LNCaP clone FGC (cell line): ENCODE data around the gene BMPR1A.

Experiments used
- DNase-seq: peaks from one replicate; pipeline ENCODE4 v3.0.0-alpha.2; 2011; ENCODE audit warnings: low read depth
- H3K4me3 ChIP-seq: 2 replicates; pipeline ENCODE4 v1.5.1; 2011; ENCODE audit warnings: mild to moderate bottlenecking, low read depth, low read length, control low read depth
- TF ChIP-seq, protein P1 (sequence below): IDR thresholded peaks from 2 replicates; pipeline ENCODE4 v1.5.1; 2012; ENCODE audit warnings: mild to moderate bottlenecking; ENCODE audit not compliant: control insufficient read depth, insufficient read depth; ENCODE audit errors: extremely low read depth

The BMPR1A gene

GRCh38 chr10:86756511-86757112, at the start of gene BMPR1A:
Gene BMPR1A (plus strand): TSS chr10:86756619. CDS start chr10:86876019, 119,400 bp downstream.
- DNase-seq = no peak
- TF ChIP-seq, protein P1, sequence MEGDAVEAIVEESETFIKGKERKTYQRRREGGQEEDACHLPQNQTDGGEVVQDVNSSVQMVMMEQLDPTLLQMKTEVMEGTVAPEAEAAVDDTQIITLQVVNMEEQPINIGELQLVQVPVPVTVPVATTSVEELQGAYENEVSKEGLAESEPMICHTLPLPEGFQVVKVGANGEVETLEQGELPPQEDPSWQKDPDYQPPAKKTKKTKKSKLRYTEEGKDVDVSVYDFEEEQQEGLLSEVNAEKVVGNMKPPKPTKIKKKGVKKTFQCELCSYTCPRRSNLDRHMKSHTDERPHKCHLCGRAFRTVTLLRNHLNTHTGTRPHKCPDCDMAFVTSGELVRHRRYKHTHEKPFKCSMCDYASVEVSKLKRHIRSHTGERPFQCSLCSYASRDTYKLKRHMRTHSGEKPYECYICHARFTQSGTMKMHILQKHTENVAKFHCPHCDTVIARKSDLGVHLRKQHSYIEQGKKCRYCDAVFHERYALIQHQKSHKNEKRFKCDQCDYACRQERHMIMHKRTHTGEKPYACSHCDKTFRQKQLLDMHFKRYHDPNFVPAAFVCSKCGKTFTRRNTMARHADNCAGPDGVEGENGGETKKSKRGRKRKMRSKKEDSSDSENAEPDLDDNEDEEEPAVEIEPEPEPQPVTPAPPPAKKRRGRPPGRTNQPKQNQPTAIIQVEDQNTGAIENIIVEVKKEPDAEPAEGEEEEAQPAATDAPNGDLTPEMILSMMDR = no peak
- H3K4me3 ChIP-seq = peak within 1 kb of the TSS; percentile 69

DNA sequence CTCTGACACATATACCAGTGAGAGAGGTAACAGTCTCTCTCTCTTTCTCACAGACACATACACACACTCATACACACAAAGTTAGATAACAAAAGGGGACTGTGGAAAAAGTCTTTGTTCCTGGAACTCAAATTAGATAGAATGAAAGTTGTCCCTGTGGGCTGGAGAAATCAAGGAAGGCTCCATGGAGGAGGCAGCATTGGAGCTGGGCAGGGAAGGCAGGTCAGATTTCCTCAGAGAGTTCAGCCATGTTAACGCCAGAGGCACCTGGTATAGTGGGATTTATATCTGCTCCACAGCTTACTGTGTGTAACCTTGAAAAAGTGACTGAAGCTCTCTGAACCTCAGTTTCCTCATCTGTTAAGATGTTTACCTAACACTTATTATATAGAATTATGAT, 49.4 kb upstream of the BMPR1A start:
- no peak overlapping the region for H3K4me3 ChIP-seq
- TF ChIP-seq, protein P1 = no peak
- no peak for DNase-seq

DNA sequence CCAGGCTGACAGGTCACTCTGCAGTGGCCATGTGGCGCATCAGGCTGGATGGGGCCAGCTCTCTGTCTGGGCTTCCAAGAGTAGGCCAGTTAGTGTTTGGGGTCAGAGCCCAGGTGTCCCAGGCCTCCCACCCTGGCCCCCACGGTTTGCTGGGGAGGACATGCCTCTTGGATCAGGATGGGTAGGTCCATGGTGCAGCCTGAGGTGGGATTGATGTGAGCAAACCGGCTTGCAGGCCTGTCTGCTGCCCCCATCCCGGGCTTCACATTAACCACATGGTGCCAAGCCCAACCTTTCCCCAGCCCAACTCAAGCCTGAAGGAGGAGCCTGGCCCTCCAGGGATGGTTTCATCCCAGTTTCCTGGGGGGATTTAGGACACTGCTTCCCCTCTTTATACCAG, 48.9 kb upstream of the BMPR1A start:
- TF ChIP-seq, protein P1 = no peak
- no peak for DNase-seq
- H3K4me3 ChIP-seq = no peak overlapping the region

GRCh38 chr10:86708068-86708782, 48.2 kb upstream of the BMPR1A start:
- TF ChIP-seq, protein P1 = no peak
- DNase-seq = no peak
- H3K4me3 ChIP-seq = no peak overlapping the region

GRCh38 chr10:86708783-86709380, 47.5 kb upstream of the BMPR1A start:
- H3K4me3 ChIP-seq = no peak overlapping the region
- TF ChIP-seq, protein P1 = no peak
- no peak for DNase-seq

GRCh38 chr10:86709396-86710185, 46.8 kb upstream of the BMPR1A start:
- H3K4me3 ChIP-seq = no peak overlapping the region
- DNase-seq = no peak
- TF ChIP-seq, protein P1 = no peak
